Prostate gland (tissue), 2 donors: ENCODE data around the gene ASB18. TPM values are rescaled to one million over a fixed set of nuclear protein-coding genes. Genes with fewer than 3 reads are reported as not detected.

Experiments
- DNase-seq: peaks from one replicate; pipeline ENCODE4 v3.0.0-alpha.2; 2019; ENCODE audit warnings: low spot score
- H3K27ac ChIP-seq, 2 donors: fragments of 200-600 bp; sonication (generic); 2 replicates each; pipeline ENCODE4 v1.5.1; 2017 to 2019
- H3K27me3 ChIP-seq: fragments of 200-600 bp; sonication (generic); replicated peaks from 2 replicates; pipeline ENCODE4 v1.5.1; 2019; ENCODE audit not compliant: insufficient read depth
- H3K36me3 ChIP-seq, 2 donors: fragments of 200-600 bp; sonication (generic); 1 replicate in 1 of 2; 2 replicates in 1 of 2; pipeline versions ENCODE4 v1.5.1 to v1.8.1; 2017 to 2019
- H3K4me1 ChIP-seq: fragments of 200-600 bp; sonication (generic); replicated peaks from 2 replicates; pipeline ENCODE4 v1.5.1; 2019
- H3K4me3 ChIP-seq, 2 donors: fragments of 200-600 bp; sonication (generic); 2 replicates each; pipeline ENCODE4 v1.5.1; 2017 to 2019
- H3K9me3 ChIP-seq: fragments of 200-600 bp; sonication (generic); 2 replicates; pipeline ENCODE4 v1.5.1; 2017
- CTCF ChIP-seq, 4 experiments: fragments of 200-600 bp in 2 of 4; fragments of 450-650 bp in 2 of 4; sonication (generic) in 2 of 4; IDR thresholded peaks; 1 replicate in 3 of 4; 2 replicates in 1 of 4; pipeline ENCODE4 v1.5.1; 2016 to 2019; ENCODE audit warnings: antibody characterized with exemption in 4 of 4, mild to moderate bottlenecking in 2 of 4, moderate library complexity in 2 of 4
- POLR2A ChIP-seq: fragments of 450-650 bp; IDR thresholded peaks from one replicate; pipeline ENCODE4 v1.6.1; 2016; ENCODE audit warnings: antibody characterized with exemption, mild to moderate bottlenecking
- POLR2AphosphoS5 ChIP-seq: sonication (generic); formaldehyde crosslinking; IDR thresholded peaks from one replicate; pipeline ENCODE4 v1.6.1; 2017; ENCODE audit warnings: antibody characterized with exemption
- WGBS: methylation state at CpG from one replicate; pipeline ENCODE4 v1.1.5; 2018; 5-methylcytosine and 5-hydroxymethylcytosine counted together
- intact Hi-C: fragments of 100-400 bp; cut with DNase I; formaldehyde crosslinking; loops from one replicate; pipeline ENCODE4 v1.14.2; 2022
- total RNA-seq, 2 donors: library from RNA; depleted of rRNA; stranded (reverse); fragments of >200 nt; gene quantifications; one replicate each; pipeline ENCODE4 v1.1.0, GENCODE V29; 2016

ASB18 gene
- total RNA-seq, 2 donors from 2014 or later: not detected

GRCh38 chr2:236216711-236217110 is 47.5 kb downstream of the ASB18 start:
- H3K9me3 ChIP-seq: no peaks in the 10 kb centered on the region
- WGBS: 90% methylated on average over 7 of the region's 7 CpGs
- no peaks in the 10 kb centered on the region for H3K36me3 ChIP-seq
- H3K27me3 ChIP-seq: peaks cover 5% of the 10 kb centered on the region
- H3K4me1 ChIP-seq: no peaks in the 10 kb centered on the region
- DNase-seq: no peak
- H3K27ac ChIP-seq: no peak overlapping the region
- intact Hi-C loops: no loop called here
- no peak for TF ChIP-seq CTCF (IDR thresholded peaks at IDR 0.05)
- TF ChIP-seq POLR2A: no peak
- no peak for TF ChIP-seq POLR2AphosphoS5
- no peak overlapping the region for H3K4me3 ChIP-seq

GRCh38 chr2:236215761-236216333 is 48.4 kb downstream of the ASB18 start:
- Histone ChIP-seq H3K9me3 (no peaks in the 10 kb centered on the region), H3K27ac (no peak overlapping the region), H3K4me1 (no peaks in the 10 kb centered on the region), H3K36me3 (no peaks in the 10 kb centered on the region), H3K27me3 (peaks cover 5% of the 10 kb centered on the region), H3K4me3 (no peak overlapping the region)
- no peak for DNase-seq
- 95% methylated on average over 12 of the region's 12 CpGs for WGBS
- intact Hi-C loops: no loop called here
- no peak for TF ChIP-seq POLR2A

- peaks cover 5% of the 10 kb centered on the region for H3K27me3 ChIP-seq
- 89% methylated on average over 6 of the region's 6 CpGs for WGBS
- H3K4me1 ChIP-seq: no peaks in the 10 kb centered on the region
- H3K4me3 ChIP-seq: no peak overlapping the region
- no peak overlapping the region for H3K27ac ChIP-seq
- H3K9me3 ChIP-seq: no peaks in the 10 kb centered on the region
- DNase-seq: no peak
- no peaks in the 10 kb centered on the region for H3K36me3 ChIP-seq
- intact Hi-C loops: no loop called here
- TF ChIP-seq POLR2AphosphoS5 (no peak), CTCF (IDR thresholded peaks at IDR 0.05) (no peak), POLR2A (no peak)
Observed at GRCh38 chr2:236215196-236215595, 49.0 kb downstream of the ASB18 start.

DNA sequence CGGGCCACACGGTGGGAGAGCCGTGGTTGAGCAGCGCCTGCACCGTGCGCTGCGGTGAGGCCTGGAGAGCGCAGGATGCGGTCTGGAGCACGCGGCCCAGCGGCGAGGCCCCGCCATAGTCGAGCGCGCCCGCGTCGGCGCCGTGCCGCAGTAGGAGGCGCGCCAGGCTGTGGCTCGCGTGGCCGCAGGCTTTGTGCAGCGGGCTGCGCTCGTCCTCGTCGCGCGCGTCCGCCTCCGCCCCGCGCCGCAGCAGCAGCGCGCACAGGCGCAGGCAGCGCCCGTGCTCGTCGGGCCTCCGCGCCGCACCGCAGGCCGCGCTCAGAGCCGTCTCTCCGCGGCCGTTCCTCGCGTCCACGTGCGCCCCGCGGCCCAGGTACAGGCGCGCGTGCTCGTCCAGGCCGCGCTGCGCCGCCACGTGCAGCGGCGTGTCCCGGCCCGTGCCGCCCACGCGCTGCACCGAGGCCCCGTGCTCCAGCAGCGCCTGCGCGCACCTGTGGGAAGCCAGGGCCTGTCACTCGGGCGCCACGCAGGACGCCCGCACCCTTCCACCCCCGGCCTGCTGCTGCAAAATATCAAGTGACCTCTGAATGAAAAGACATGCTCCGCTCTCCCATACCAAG is 49.7 kb downstream of the ASB18 start:
- Histone ChIP-seq H3K4me1 (no peaks in the 10 kb centered on the region), H3K27ac (no peak overlapping the region), H3K36me3 (no peaks in the 10 kb centered on the region), H3K27me3 (peaks cover 5% of the 10 kb centered on the region), H3K4me3 (no peak overlapping the region), H3K9me3 (no peaks in the 10 kb centered on the region)
- TF ChIP-seq POLR2A (no peak), POLR2AphosphoS5 (no peak), CTCF (IDR thresholded peaks at IDR 0.05) (no peak)
- WGBS: 49% methylated on average over 86 of the region's 92 CpGs
- intact Hi-C loops: no loop called here
- no peak for DNase-seq

DNA sequence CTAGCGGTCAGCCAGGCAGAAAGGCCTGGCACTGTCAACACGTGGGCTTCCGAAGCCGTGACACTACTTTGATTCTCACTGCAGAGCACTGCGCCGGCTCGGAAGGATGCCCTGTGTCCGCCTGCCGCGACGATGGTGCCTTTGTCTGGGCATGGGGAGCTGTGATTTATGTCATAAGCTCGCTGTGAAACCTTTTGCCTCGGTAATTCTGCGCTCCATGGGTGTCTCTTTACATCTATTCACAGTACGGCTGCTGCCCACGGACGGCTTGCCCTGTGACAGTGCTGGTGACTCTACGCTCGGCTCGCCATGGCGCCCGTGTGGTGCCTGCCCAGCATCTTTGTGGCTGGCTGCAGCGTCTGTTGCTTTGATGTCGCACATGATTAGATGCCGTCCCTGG is 52.9 kb downstream of the ASB18 start:
- Histone ChIP-seq H3K36me3 (no peaks in the 10 kb centered on the region), H3K4me1 (no peaks in the 10 kb centered on the region), H3K27me3 (peaks cover 5% of the 10 kb centered on the region), H3K27ac (no peak overlapping the region), H3K4me3 (no peak overlapping the region), H3K9me3 (no peaks in the 10 kb centered on the region)
- TF ChIP-seq POLR2AphosphoS5 (no peak), POLR2A (no peak), CTCF (IDR thresholded peaks at IDR 0.05) (no peak)
- no peak for DNase-seq
- WGBS: 90% methylated on average over 25 of the region's 25 CpGs
- intact Hi-C loops: no loop called here
